GM12878 (cell line): ENCODE measurements around the gene SIGMAR1. TPM values are rescaled to one million over a fixed set of nuclear protein-coding genes. Genes with fewer than 3 reads are reported as not detected.

Source experiments
- ATAC-seq: fragments of 200-7000 bp; cut with Tn5 transposase; 3 replicates; pipeline ENCODE4 v1.9.1; 2020; ENCODE audit warnings: mild to moderate bottlenecking, moderate library complexity
- BruUV-seq: library from RNA; stranded (reverse); fragments of 400-500 nt; replicated peaks from 2 replicates; lab custom pipeline; 2021; lab: Mats Ljungman, UMichigan
- CTCF ChIA-PET: fragments of 300-600 bp; sonication (Branson Sonifier 250); formaldehyde crosslinking; extraction: SDS; loops from one replicate; lab custom pipeline; 2021; ENCODE audit warnings: inconsistent platforms; lab: Yijun Ruan, JAX
- POLR2A ChIA-PET: fragments of 350-600 bp; formaldehyde crosslinking; extraction: SDS; loops from one replicate; lab custom pipeline; 2021; ENCODE audit warnings: inconsistent platforms; lab: Charles Lee
- RAD21 ChIA-PET: fragments of 300-600 bp; sonication (Branson Sonifier 250); formaldehyde crosslinking; loops from one replicate; lab custom pipeline; 2023; ENCODE audit warnings: antibody characterized with exemption; ENCODE audit not compliant: unreplicated experiment; lab: Charles Lee
- SMC1A ChIA-PET: fragments of 300-600 bp; sonication (Branson Sonifier 250); formaldehyde crosslinking; loops from one replicate; lab custom pipeline; 2023; ENCODE audit not compliant: unreplicated experiment, uncharacterized antibody; lab: Charles Lee
- DNase-seq: peaks from one replicate; pipeline ENCODE4 v3.0.0-alpha.2; 2011; ENCODE audit warnings: low read depth, low spot score
- FAIRE-seq: peaks from 3 replicates; lab custom pipeline; 2011; peaks lifted over from hg19 to GRCh38; lab: Jason Lieb, UNC
- H2AFZ ChIP-seq: 2 replicates; pipeline ENCODE4 v1.6.0; 2011; ENCODE audit warnings: low read depth, low read length, control low read depth; ENCODE audit not compliant: control insufficient read depth
- H3K27ac ChIP-seq: 2 replicates; pipeline ENCODE4 v1.5.1; 2011; ENCODE audit warnings: control low read depth; ENCODE audit not compliant: control insufficient read depth, insufficient read depth
- H3K27me3 ChIP-seq, 2 experiments: replicated peaks in 1 of 2; 2 replicates each; pipeline versions ENCODE4 v1.6.0 to v1.6.1; 2011; ENCODE audit warnings: low read length in 1 of 2; ENCODE audit not compliant: control insufficient read depth in 2 of 2, insufficient read depth in 2 of 2
- H3K36me3 ChIP-seq, 2 experiments: 2 replicates each; pipeline ENCODE4 v1.5.1; 2011; ENCODE audit warnings: low read length in 1 of 2; ENCODE audit not compliant: control insufficient read depth in 2 of 2, insufficient read depth in 2 of 2
- H3K4me1 ChIP-seq: 2 replicates; pipeline ENCODE4 v1.6.1; 2011; ENCODE audit warnings: mild to moderate bottlenecking, low read length, moderate library complexity, mixed read lengths; ENCODE audit not compliant: control insufficient read depth, insufficient read depth
- H3K4me2 ChIP-seq: 2 replicates; pipeline ENCODE4 v1.6.0; 2011; ENCODE audit warnings: control low read depth; ENCODE audit not compliant: control insufficient read depth, insufficient read depth
- H3K4me3 ChIP-seq: fragments of 200-600 bp; sonication (generic); 2 replicates; pipeline ENCODE4 v1.5.1; 2016
- H3K79me2 ChIP-seq: 2 replicates; pipeline ENCODE4 v1.6.0; 2011; ENCODE audit warnings: low read length; ENCODE audit not compliant: control insufficient read depth, insufficient read depth
- H3K9ac ChIP-seq: 2 replicates; pipeline ENCODE4 v1.8.0; 2011; ENCODE audit warnings: low read length, control low read depth, mixed read lengths; ENCODE audit not compliant: control insufficient read depth, insufficient read depth
- H3K9me3 ChIP-seq: replicated peaks from 3 replicates; pipeline ENCODE4 v1.5.1; 2011; ENCODE audit warnings: mild to moderate bottlenecking, low read length; ENCODE audit not compliant: control insufficient read depth, insufficient read depth
- H4K20me1 ChIP-seq: 2 replicates; pipeline ENCODE4 v1.6.0; 2011; ENCODE audit not compliant: control insufficient read depth, insufficient read depth
- ASH2L ChIP-seq: fragments of 300-600, 200-600 bp; sonication (generic); IDR thresholded peaks from 2 replicates; pipeline ENCODE4 v1.6.1; 2017; ENCODE audit warnings: low read depth, mild to moderate bottlenecking, borderline replicate concordance
- CEBPB ChIP-seq, 2 experiments: fragments of 150-350 bp in 1 of 2; IDR thresholded peaks; 2 replicates each; pipeline ENCODE4 v1.6.1; 2012 to 2014; ENCODE audit warnings: low read depth in 2 of 2, low read length in 2 of 2, borderline replicate concordance in 1 of 2, inconsistent platforms in 1 of 2
- EED ChIP-seq: sonication (generic); IDR thresholded peaks from 2 replicates; pipeline ENCODE4 v1.6.1; 2016; ENCODE audit warnings: antibody characterized with exemption, low read depth
- FOS ChIP-seq: IDR thresholded peaks from 3 replicates; pipeline ENCODE4 v1.6.1; 2011; ENCODE audit warnings: borderline replicate concordance; ENCODE audit not compliant: insufficient read length; ENCODE audit errors: extremely low read depth
- FOXM1 ChIP-seq: IDR thresholded peaks from 2 replicates; pipeline ENCODE4 v1.6.1; 2012; ENCODE audit warnings: low read depth, mild to moderate bottlenecking, inconsistent platforms, low read length, moderate library complexity
- HCFC1 ChIP-seq: fragments of 150-350 bp; IDR thresholded peaks from 2 replicates; pipeline ENCODE4 v1.6.1; 2014; ENCODE audit warnings: low read length
- HDAC6 ChIP-seq: fragments of 200-600 bp; sonication (generic); IDR thresholded peaks from one replicate; pipeline ENCODE4 v1.8.0; 2017; ENCODE audit warnings: antibody characterized with exemption; ENCODE audit not compliant: unreplicated experiment
- MXI1 ChIP-seq: fragments of 150-350 bp; IDR thresholded peaks from 2 replicates; pipeline ENCODE4 v1.6.1; 2011; ENCODE audit warnings: low read depth, mild to moderate bottlenecking, inconsistent platforms, low read length, improper control_type of control experiment
- MYC ChIP-seq: IDR thresholded peaks from 2 replicates; pipeline ENCODE4 v1.6.1; 2011; ENCODE audit warnings: mild to moderate bottlenecking, low read length, moderate library complexity, inconsistent platforms; ENCODE audit not compliant: insufficient read depth, insufficient replicate concordance, insufficient read length, severe bottlenecking
- SIN3A ChIP-seq: IDR thresholded peaks from 2 replicates; pipeline ENCODE4 v1.6.1; 2012; ENCODE audit warnings: low read depth, low read length, improper control_type of control experiment
- SKIL ChIP-seq: fragments of 450-650 bp; IDR thresholded peaks from 2 replicates; pipeline ENCODE4 v1.6.1; 2017; ENCODE audit warnings: mild to moderate bottlenecking, low read depth, inconsistent platforms; ENCODE audit not compliant: poor library complexity, severe bottlenecking
- SUPT20H ChIP-seq: IDR thresholded peaks from 2 replicates; pipeline ENCODE4 v1.6.1; 2011; ENCODE audit warnings: low read depth, mild to moderate bottlenecking, low read length, moderate library complexity, borderline replicate concordance; ENCODE audit not compliant: control insufficient read depth
- WRNIP1 ChIP-seq: IDR thresholded peaks from 2 replicates; pipeline ENCODE4 v1.6.1; 2011; ENCODE audit warnings: low read depth, low read length, improper control_type of control experiment, borderline replicate concordance
- ZZZ3 ChIP-seq: IDR thresholded peaks from 2 replicates; pipeline ENCODE4 v1.6.1; 2011; ENCODE audit warnings: low read depth; ENCODE audit not compliant: control insufficient read depth, insufficient read length
- WGBS: methylation state at CpG from one replicate; pipeline ENCODE4 v1.1.6; 2016; ENCODE audit warnings: low lambda C conversion rate; ENCODE audit not compliant: insufficient replicate concordance, insufficient coverage; ENCODE audit errors: missing lambda C conversion rate; 5-methylcytosine and 5-hydroxymethylcytosine counted together
- in situ Hi-C: fragments of 300-500 bp; cut with MboI; formaldehyde crosslinking; loops from 9 replicates; pipeline ENCODE4 v1.14.3; 2018; ENCODE audit warnings: mixed read lengths
- intact Hi-C: fragments of 100-400 bp; cut with micrococcal nuclease; formaldehyde crosslinking; loops from one replicate; pipeline ENCODE4 v1.14.2; 2022; ENCODE audit not compliant: unreplicated experiment
- polyA plus RNA-seq, 11 experiments: library from polyadenylated mRNA; depleted of rRNA in 4 of 11; unstranded in 6 of 11; stranded (reverse) in 5 of 11; fragments of >200 nt; fragmentation: Nextera tagmentation in 4 of 11; fragmentation: Illumina TruSeq in 1 of 11; extraction: Ambion mirVana in 4 of 11; extraction: Trizol in 1 of 11; gene quantifications; 1 replicate in 1 of 11; 2 replicates in 10 of 11; pipeline versions ENCODE4 v1.2.1 to v1.2.3, GENCODE V29; 2011 to 2016; ENCODE audit warnings: inconsistent platforms in 2 of 11, missing spikeins in 2 of 11, low read depth in 1 of 11
- total RNA-seq, 4 experiments: library from RNA; depleted of rRNA in 3 of 4; stranded (reverse); fragments of >200 nt in 3 of 4; fragmentation: Illumina TruSeq in 1 of 4; extraction: Trizol in 1 of 4; gene quantifications; 2 replicates each; pipeline versions ENCODE4 v1.2.1 to v1.2.3, GENCODE V29; 2013 to 2021

Gene SIGMAR1
- total and polyA plus RNA-seq, 10 of the 15 experiments (the other 5 are each of a cell fraction or from before 2014, with no cell fraction given), result 7.1 to 133 (median 69.5) TPM

- Histone ChIP-seq H3K9me3 (no peaks in the 10 kb centered on the region; the same call in 2 of the 3 replicates), H3K4me3 (no peak overlapping the region), H3K9ac (no peak overlapping the region), H3K36me3 (no peaks in the 10 kb centered on the region), H3K27ac (no peak overlapping the region), H4K20me1 (no peaks in the 10 kb centered on the region; the same call in 1 of the 2 replicates), H2AFZ (no peak overlapping the region), H3K4me2 (no peak overlapping the region), H3K27me3 (peaks cover 12 to 25% of the 10 kb centered on the region in 2 experiments), H3K79me2 (no peaks in the 10 kb centered on the region), H3K4me1 (peaks cover 4% of the 10 kb centered on the region; the same call in 1 of the 2 replicates)
- TF ChIP-seq WRNIP1 (no peak), CEBPB (IDR thresholded peaks at IDR 0.05; ENCODE audit: borderline replicate concordance in 1 of 2, low read depth in 2 of 2, low read length in 2 of 2) (no peak), SUPT20H (no peak), SKIL (no peak), EED (no peak), HDAC6 (no peak), MXI1 (no peak), FOXM1 (no peak), SIN3A (no peak), ZZZ3 (no peak), HCFC1 (no peak), MYC (no peak), FOS (no peak), ASH2L (no peak)
- CTCF ChIA-PET, result interaction anchor here (1.0 to 1.8 kb wide), 4 partner anchors 10 to 221 kb away, joined by 3 to 11 read pairs (median 3); no protein-coding TSS in a partner anchor
- RAD21 ChIA-PET, result interaction anchor here (1.4 kb wide), 1 partner anchor 18 kb away, joined by 3 read pairs; no protein-coding TSS in a partner anchor
- FAIRE-seq (no peak), DNase-seq (no peak), ATAC-seq (no peak)
- POLR2A ChIA-PET, result interaction anchor here (1.5 kb wide), 1 partner anchor 13 kb away, joined by 3 read pairs; the partner anchor contains the start of gene SIGMAR1
- intact Hi-C loops, result no loop called here
- in situ Hi-C loops, result no loop called here
- no TSS peak for BruUV-seq
- SMC1A ChIA-PET, result interaction anchor here (0.8 to 1.0 kb wide), 2 partner anchors 9 to 20 kb away, joined by 3 to 4 read pairs; no protein-coding TSS in a partner anchor
- 26% methylated on average over 37 of the region's 39 CpGs for WGBS
Measured at GRCh38 chr9:34624475-34625185, 13.0 kb downstream of the SIGMAR1 start.
